NOMO-1 treated with dmso at 0.1 percent for 144 hours (cell line): ENCODE measurements around the gene DKK1.

Experiments
- DNase-seq: peaks from one replicate; lab custom pipeline; 2025; ENCODE audit not compliant: unreplicated experiment; lab: John Stamatoyannopoulos, UW

The DKK1 gene, protein sequence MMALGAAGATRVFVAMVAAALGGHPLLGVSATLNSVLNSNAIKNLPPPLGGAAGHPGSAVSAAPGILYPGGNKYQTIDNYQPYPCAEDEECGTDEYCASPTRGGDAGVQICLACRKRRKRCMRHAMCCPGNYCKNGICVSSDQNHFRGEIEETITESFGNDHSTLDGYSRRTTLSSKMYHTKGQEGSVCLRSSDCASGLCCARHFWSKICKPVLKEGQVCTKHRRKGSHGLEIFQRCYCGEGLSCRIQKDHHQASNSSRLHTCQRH

DNA sequence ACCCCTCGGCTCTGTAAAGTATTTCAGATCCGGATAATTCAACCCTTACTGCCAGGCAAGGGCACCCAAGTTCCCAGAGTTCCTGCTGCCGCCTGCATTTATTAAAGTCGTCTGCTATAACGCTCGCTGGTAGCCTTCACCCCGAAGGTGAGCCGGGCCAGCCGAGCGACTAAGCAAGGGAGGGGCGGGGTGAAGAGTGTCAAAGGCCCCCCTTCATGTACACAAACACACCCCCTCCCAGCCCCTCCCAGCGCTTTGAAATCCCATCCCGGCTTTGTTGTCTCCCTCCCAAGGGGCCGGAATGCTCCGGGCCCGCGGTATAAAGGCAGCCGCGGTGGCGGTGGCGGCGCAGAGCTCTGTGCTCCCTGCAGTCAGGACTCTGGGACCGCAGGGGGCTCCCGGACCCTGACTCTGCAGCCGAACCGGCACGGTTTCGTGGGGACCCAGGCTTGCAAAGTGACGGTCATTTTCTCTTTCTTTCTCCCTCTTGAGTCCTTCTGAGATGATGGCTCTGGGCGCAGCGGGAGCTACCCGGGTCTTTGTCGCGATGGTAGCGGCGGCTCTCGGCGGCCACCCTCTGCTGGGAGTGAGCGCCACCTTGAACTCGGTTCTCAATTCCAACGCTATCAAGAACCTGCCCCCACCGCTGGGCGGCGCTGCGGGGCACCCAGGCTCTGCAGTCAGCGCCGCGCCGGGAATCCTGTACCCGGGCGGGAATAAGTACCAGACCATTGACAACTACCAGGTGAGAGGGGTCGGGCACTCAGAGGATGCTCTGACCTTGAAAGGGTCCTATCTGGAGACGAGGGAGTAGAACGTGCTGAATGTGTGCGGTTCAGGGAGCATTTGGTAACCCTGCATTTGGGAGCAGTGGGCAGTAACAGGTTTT lies at the start of gene DKK1:
Gene DKK1 (plus strand): TSS at position 349 of the 889 bp plus-strand sequence. CDS start 154 bp downstream, at position 503.
- DNase-seq, result no peak

DNA sequence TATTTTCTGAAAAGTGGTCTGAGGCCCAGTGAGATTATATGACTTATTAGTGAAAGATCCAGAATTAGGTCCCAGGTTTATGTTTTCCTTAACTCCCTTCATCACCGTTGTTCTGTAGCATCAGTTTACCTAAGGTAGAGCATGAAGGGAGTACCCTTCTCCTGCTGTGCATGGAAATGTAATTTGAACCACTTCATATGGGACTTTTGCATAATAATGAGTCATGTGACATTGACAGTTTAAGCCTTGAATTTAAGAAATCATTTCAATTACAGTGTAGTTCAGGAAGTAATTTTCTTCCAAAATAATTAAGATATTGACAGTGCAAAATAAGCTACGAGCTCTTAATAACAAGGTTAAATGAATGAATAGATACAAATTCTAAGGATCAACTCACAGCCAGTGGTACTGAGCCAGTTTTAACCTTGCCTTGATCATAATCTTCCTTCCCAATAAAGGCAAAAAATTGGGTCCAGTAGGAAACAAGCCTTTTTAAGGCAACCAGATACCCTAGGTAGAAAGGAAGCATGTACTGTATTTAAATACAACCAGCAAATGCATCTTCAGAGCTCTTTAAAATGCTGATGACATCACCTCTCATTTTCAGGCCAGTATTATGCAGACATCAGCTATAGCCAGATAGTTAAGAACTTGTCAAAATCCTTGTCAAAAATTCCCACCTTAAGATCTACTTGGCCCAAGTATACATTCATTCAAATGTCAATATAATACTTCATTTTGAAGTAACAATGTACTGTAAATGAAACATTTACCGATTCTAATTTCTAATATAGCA lies 48.8 kb upstream of the DKK1 start:
- DNase-seq, result no peak

GRCh38 chr10:52266858-52267257 lies 47.2 kb upstream of the DKK1 start:
- no peak for DNase-seq

DNA sequence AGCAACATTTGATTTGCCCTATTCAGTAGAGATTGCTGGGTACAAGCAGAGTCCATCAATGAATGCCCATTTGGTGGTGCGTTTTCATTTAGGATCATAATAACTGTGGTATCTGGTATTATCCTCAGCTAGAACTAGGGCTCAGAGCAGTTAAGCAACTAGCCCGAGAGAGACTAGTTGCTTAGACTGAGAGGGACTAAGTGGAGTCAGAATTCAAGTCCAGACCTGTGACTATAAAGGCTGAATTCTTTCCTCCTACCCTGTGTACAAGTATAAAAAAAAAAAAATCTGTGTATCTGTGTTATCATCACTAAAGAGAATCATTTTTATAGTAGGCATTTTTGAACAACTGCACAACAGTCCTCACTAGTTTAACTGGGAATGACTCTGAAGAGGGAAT lies 45.3 kb upstream of the DKK1 start:
- DNase-seq, result no peak

GRCh38 chr10:52269233-52269632 lies 44.8 kb upstream of the DKK1 start:
- DNase-seq, result no peak

DNA sequence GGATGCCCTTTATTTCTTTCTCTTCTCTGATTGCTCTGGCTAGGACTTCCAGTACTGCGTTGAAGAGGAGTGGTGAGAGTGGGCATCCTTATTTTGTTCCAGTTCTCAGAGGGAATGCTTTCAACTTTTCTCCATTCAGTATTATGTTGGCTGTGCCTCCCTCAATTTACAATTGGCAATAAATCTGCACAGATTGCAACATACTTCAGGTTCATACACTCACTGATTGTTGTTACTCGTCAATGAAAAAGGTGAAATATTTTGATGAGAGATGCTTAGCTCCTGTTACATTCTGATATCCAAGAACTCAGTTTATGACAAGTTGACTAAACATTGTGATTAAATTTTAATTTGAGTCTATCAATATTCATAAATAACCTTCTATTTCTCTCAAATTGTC lies 37.9 kb upstream of the DKK1 start:
- DNase-seq, result no peak

- DNase-seq, result no peak
These were observed 37.1 kb upstream of the DKK1 start for GRCh38 chr10:52276986-52277385.

DNA sequence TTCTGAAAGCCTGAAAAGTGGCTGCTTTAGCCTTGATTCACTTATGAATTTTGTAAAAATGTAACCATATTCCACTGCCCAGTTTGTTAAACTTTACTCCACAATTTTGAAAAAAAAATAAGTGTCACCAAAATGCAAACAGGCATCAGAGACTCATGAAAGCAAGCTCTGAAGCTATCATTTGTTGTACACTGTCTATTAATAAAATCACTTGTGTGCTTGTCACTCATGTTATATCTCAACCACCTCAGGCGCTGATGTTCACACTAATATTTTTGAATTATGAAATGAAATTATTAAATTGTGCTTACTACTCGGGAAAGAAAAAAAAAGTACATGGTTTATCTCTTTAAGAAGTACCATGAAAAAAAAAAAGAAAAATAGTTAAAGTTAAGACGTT lies 34.5 kb upstream of the DKK1 start:
- no peak for DNase-seq

GRCh38 chr10:52280051-52280450 lies 34.0 kb upstream of the DKK1 start:
- no peak for DNase-seq

- DNase-seq, result no peak
These were observed 30.9 kb upstream of the DKK1 start for GRCh38 chr10:52283174-52283573.

DNA sequence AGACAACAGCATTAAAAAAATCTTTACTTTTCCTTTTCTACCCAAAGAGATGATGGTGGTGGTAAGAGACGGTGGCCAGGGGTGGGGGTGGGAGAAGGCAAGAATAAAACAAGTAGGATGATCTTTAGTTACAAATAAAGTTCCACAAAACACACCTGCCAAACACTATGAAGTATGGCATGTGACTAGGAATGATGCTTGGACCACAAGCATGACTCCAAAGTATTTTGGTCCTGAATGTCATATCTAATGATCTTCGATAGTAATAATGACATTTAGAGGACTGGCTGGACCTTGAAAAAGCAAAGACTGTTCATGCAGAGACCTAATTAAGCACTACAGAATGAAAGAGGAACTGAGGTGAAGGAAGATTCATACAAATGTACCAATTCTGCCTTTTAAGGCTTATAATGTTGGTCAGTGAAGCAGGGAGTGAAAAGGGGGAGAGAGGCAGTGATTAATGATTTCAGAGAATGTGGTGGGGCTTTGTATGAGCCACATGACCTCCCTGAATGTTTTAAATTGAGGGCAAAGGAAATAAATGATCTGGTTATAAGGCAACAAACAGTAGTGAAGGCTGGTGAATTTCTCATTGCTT lies 29.6 kb upstream of the DKK1 start:
- no peak for DNase-seq

DNA sequence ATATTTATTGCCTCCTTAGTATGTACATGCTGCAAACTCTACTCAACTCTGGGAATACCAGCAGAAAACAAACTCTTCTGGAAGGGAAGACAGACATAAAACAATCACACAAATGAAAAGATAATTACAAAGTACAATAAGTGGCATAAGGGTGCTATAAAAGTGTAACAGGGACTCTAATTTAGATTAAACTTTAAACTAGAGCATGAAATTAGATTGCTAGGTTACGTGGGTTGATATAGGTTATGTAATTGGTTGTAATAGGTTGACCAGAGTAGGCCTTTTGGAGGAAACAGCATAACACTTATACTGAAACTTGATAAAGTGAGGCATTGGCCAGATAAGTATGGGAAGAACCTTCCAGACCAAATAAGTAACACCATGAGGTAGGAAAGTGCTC lies 26.2 kb upstream of the DKK1 start:
- no peak for DNase-seq

DNA sequence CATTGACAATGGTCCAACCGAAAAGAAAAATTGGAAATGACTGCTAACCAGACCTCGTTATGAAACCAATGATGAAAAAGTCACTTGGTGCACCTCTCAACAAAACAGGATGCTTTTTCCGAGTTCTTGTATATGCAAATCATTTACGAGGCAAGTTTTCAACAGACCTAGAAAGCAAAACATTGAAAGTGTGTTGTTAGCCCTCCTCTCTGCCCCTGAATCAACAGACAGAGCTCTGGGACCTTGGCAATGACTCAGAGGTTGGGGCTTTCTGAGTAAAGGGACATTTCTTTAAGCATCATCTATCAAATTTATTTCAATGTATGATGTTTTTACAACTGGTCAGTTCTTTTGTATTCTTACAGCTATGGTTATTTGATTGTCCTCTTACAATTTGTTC lies 16.3 kb upstream of the DKK1 start:
- no peak for DNase-seq

GRCh38 chr10:52300599-52301277 lies 13.3 kb upstream of the DKK1 start:
- no peak for DNase-seq

GRCh38 chr10:52308251-52309031 lies 5.6 kb upstream of the DKK1 start:
- peak; percentile 37 for DNase-seq

GRCh38 chr10:52312942-52313255 lies 1.2 kb upstream of the DKK1 start:
- DNase-seq, result no peak

- no peak for DNase-seq
These were observed 687 bp upstream of the DKK1 start for GRCh38 chr10:52313256-52313932.

DNA sequence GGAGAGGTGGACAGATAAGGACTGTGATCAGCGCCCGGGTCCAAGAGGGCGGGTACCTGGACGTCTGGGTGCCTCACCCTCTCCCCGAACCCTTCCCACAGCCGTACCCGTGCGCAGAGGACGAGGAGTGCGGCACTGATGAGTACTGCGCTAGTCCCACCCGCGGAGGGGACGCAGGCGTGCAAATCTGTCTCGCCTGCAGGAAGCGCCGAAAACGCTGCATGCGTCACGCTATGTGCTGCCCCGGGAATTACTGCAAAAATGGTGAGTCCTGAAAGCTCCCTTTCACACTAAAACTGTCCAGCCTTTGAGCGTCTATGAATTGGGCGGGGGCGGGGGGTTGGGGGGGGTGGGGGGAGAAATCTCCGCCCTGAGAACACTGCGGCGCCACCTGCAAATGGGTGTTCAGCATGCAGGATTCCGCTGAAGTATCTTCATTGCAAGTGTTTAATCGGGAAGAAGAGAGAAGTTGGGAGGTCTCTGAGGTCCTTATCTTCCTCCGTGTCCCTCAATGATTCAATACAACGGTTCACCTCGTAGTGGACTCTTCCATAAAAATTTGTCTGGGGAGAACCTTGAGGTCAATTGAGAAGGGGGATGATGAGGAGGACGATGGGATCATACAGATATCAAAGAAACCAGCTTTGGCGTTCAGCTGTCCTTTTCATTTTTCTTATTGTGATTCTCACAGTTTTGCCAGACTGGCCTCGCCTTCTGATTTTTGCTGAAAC lies 906 bp downstream of the DKK1 start:
- DNase-seq, result no peak

GRCh38 chr10:52316001-52316400 lies 1.9 kb downstream of the DKK1 start:
- DNase-seq, result no peak
